Measurements from ENCODE around the gene AKR1C2.
A peak's percentile ranks its signal among the peaks of the same experiment; 100 is the strongest.
"Not testable (repeated sequence)": the region's sequence is repeated elsewhere in the genome, so short reads cannot be mapped to it uniquely, and the experiment has no call there.

The AKR1C2 gene

GRCh38 chr10:5003127-5004029 lies at the start of gene AKR1C2:
Gene AKR1C2, minus strand, starts transcription at chr10:5003857. Its CDS starts 22 bp downstream, at chr10:5003835.
- not testable (repeated sequence) for DNase-seq

- DNase-seq, result not testable (repeated sequence)
Measured at GRCh38 chr10:5052951-5053500, 49.4 kb upstream of the AKR1C2 start.

DNA sequence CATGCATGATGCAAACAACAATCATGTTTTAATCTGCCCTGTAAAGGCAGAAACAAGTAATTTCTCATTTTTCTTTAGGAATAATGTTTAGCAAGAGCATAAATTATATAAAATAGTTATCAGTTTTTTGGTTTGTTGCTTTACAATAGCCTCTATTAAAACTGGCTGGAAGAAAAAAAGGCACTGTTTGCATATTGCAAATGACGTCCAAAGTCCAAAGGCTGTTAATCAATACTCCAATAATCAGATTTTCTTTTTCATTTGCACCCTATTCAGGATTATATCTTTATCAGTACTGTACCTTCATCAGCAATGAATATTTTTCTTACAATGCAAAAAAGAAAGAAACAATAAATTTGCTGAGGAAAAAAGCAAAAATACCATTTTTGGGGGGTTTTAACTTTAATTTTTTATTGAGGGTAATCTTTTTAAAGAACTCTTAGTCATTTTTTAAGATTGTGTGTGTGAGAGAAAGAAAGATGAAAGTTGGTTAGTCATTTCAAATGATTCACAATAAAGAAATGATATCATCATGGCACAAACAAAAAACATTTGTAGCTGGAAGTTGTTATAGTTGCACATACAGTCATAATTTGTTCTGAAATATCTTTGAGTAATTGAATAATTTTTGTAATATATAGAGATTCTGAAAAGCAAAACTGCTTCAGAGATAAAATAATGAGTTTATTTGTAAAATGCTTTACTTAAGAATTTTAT lies 44.4 kb upstream of the AKR1C2 start:
- DNase-seq, result no peak

GRCh38 chr10:5047055-5047454 lies 43.4 kb upstream of the AKR1C2 start:
- not testable (repeated sequence) for DNase-seq

DNA sequence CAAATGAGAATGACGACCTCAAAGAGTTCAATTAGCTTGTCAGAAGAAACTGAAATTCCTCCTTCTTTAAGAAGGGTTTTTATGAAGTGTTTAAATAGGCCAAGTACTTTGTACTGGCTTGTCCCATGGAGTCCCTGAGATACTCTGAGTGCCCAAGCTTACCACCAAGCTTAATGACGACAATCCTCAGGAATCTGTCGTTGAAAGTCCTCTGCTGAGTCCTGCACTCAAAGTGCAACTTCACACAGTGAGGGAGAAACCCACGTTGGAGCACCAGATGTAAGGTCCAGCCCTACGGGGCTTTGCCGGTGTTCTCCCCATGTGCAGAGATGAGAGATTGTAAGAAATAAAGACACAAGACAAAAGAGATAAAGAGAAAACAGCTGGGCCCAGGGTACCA lies 42.8 kb upstream of the AKR1C2 start:
- no peak for DNase-seq

GRCh38 chr10:5045095-5045494 lies 41.4 kb upstream of the AKR1C2 start:
- no peak for DNase-seq

GRCh38 chr10:5043716-5044115 lies 40.1 kb upstream of the AKR1C2 start:
- peak; percentile 59 for DNase-seq

DNA sequence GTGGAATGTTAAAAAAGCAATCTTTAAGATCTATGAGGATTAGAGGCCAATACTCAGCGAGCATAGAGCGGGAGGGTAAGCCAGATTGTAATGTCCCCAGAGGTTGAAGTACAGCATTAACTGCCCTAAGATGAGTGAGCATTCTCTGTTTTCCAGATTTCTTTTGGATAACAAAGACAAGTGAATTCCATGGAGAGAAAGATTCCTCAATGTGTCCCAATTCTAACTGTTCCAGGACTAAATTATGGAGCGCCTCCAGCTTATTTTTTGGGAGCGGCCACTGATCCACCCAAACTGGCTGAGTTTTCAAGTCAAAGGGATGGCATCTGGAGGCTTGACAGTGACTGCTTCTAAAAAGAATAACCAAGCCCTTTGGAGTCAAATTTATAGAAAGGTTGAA lies 39.3 kb upstream of the AKR1C2 start:
- no peak for DNase-seq

DNA sequence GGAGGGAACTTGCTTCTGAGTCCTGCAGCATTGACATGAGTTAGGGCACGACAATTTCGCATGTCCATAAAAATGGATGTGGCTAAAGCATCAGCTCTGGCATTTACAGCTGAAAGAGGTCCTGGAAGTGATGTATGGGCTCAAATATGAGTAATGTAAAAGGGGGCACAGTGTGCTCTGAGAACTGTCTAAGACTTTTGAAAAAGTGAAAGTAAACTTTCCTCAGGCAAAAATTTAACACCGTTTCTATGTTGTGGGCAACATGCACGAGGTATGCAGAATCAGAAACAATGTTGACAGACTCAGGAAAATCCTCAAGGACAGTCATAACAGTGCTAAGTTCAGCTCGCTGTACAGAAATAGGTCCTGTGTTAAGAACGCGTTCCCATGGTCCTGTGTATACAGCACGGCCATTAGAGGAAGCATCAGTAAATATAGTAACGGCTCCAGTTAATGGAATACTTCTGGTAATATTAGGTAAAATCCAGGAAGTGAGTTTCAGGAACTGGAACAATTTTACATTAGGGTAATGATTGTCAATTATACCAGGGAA lies 37.9 kb upstream of the AKR1C2 start:
- no peak for DNase-seq

DNA sequence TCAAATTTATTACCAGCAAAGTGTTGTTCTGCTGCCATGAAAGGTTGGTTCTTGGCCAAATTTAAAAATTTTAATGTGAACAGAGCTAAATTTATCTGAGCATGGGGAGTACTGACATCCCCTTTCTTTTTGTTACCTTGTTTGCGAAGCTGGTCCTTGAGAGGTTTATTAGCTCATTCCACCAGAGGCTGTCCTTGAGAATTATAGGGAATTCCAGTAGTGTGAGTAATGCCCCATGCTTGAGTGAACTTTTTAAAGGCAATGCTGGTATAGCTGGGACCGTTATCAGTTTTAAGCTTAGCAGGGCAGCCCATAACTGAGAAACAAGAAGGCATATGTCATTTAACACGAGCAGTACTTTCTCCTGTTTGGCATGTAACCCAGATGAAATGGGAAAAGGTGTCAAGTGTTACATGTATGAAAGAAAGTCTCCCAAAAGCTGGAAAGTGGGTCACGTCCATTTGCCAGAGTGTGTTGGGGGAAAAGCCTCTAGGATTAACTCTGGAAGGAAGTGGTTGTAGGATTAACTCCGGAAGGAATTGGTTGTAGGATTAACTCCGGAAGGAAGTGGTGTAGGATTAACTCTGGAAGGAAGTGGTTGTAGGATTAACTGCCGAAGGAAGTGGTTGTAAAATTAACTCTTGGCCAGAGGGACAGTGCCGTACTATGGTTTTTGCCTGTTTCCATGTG lies 37.3 kb upstream of the AKR1C2 start:
- no peak for DNase-seq

DNA sequence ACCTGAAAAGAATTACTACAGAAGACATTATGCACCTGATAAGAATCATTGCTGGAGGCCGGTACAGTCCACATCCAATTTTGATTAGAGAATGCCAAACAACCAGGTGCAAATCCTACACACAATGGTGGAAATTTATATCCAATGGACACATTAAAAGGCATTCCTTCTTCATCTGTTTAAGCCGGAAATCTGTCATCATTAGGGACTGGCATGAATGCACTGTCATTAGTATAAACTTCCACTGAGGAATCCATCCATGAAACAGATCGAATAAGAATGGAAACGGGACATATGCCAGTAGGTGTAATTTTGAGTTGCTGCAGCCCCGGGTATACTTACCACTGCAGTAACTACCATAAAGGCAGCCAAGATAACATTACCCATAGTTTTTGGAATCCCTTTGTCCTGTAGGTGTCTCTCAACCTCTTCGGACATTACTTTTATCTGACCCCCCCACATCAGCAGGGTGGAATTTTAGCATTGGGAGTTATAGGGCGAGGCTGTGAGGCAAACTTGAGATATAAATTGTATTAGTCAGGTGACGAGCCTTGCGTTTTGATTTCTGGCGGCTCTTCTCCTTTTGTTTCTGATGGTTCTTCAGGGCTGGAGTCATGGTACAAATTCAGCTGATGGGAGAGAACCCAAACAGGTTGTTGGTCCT lies 36.5 kb upstream of the AKR1C2 start:
- DNase-seq, result no peak

- DNase-seq, result no peak
Measured at GRCh38 chr10:5038733-5039132, 35.1 kb upstream of the AKR1C2 start.

DNA sequence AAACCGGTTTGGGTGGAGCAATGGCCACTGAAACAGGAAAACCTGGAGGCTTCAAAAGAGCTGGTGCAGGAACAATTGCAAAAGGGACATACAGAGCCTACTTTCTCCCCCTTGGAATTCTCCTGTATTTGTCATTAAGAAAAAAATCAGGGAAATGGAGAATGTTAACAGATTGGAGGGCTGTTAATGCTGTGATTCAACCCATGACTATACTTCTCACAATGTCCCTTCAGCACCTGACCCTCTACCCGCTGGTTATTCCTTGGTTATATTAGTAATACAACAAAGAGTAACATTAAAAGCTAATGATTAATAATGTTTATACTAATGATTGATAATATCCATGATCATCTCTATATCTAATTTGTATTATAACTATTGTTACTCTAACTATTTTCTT lies 34.4 kb upstream of the AKR1C2 start:
- DNase-seq, result no peak

- no peak for DNase-seq
Measured at GRCh38 chr10:5036511-5036910, 32.9 kb upstream of the AKR1C2 start.

- DNase-seq, result no peak
Measured at GRCh38 chr10:5035356-5035755, 31.7 kb upstream of the AKR1C2 start.

DNA sequence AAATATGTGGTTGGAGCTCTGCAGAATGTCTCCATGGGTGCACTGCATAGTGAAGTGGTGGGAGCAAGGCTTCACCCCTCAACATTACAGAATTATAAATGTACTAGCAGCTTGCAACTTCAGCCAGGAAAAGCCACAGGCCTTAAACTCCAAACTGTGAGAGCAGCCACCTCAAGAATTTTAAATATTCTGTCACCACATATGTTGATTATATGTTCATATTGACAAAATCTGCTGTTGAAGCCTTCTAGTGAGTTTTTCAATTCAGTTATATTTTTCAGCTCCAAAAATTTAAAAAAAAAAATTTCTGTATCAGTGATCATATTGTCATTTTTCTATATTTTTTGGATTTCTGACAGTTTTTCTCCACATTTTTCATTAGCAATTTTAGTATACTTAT lies 30.9 kb upstream of the AKR1C2 start:
- DNase-seq, result no peak

- no peak for DNase-seq
Measured at GRCh38 chr10:5033061-5033778, 29.6 kb upstream of the AKR1C2 start.

DNA sequence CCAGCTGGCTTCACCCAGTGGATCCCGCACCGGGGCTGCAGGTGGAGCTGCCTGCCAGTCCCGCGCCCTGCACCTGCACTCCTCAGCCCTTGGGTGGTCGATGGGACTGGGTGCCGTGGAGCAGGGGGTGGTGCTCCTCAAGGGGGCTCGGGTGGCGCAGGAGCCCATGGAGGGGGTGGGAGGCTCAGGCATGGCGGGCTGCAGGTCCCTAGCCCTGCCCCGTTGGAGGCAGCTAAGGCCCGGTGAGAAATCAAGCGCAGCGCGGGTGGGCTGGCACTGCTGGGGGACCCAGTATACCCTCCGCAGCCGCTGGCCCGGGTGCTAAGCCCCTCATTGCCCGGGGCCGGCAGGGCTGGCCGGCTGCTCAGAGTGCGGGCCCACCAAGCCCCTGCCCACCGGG lies 28.8 kb upstream of the AKR1C2 start:
- DNase-seq, result not testable (repeated sequence)

DNA sequence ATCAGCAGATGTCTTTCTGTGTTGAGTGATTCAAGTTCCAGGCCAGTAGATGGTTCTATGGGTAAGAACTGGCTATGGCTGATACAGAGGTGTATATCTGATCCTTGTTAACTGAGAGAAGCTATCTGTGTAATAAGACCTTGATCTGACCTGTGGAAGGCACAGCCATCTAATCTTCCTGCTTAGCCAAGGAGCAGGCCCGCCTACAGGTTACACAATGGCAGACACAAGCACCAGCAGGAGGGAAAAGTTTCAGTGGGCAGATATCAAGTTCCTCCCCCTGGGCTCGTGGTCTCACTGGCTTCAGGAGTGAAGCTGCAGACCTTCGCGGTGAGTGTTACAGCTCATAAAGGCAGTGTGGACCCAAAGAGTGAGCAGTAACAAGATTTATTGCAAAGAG lies 27.9 kb upstream of the AKR1C2 start:
- not testable (repeated sequence) for DNase-seq

GRCh38 chr10:5030989-5031388 lies 27.3 kb upstream of the AKR1C2 start:
- no peak for DNase-seq

- DNase-seq, result not testable (repeated sequence)
Measured at GRCh38 chr10:5025461-5025881, 21.8 kb upstream of the AKR1C2 start.

Data from NCI-H2107 (cell line).